HG02642 (cell line): Measurements from ENCODE around the gene SH3GL2.
"Not testable (repeated sequence)": the region's sequence is repeated elsewhere in the genome, so short reads cannot be mapped to it uniquely, and the experiment has no call there.

Source experiments
- ATAC-seq: cut with Tn5 transposase; IDR thresholded peaks from one replicate; pipeline ENCODE4 v1.9.1; 2021; ENCODE audit warnings: mild to moderate bottlenecking; ENCODE audit not compliant: unreplicated experiment, poor library complexity

SH3GL2 gene

GRCh38 chr9:17739022-17739421 lies 160.2 kb downstream of the SH3GL2 start:
- no peak for ATAC-seq

GRCh38 chr9:17739736-17740135 lies 160.9 kb downstream of the SH3GL2 start:
- no peak for ATAC-seq

- no peak for ATAC-seq
These were observed 163.2 kb downstream of the SH3GL2 start for GRCh38 chr9:17742067-17742466.

GRCh38 chr9:17744786-17745185 lies 165.9 kb downstream of the SH3GL2 start:
- no peak for ATAC-seq

GRCh38 chr9:17750269-17750668 lies 171.4 kb downstream of the SH3GL2 start:
- ATAC-seq, result no peak

- no peak for ATAC-seq
These were observed 172.6 kb downstream of the SH3GL2 start for GRCh38 chr9:17751486-17751885.

- no peak for ATAC-seq
These were observed 173.2 kb downstream of the SH3GL2 start for GRCh38 chr9:17752021-17752420.

- ATAC-seq, result no peak
These were observed 178.9 kb downstream of the SH3GL2 start for GRCh38 chr9:17757816-17758215.

- no peak for ATAC-seq
These were observed 181.4 kb downstream of the SH3GL2 start for GRCh38 chr9:17760250-17760649.

- ATAC-seq, result no peak
These were observed 183.3 kb downstream of the SH3GL2 start for GRCh38 chr9:17761984-17762676.

- ATAC-seq, result no peak
These were observed 185.4 kb downstream of the SH3GL2 start for GRCh38 chr9:17764306-17764705.

- not testable (repeated sequence) for ATAC-seq
These were observed 186.3 kb downstream of the SH3GL2 start for GRCh38 chr9:17765131-17765530.

GRCh38 chr9:17772223-17772622 lies 193.4 kb downstream of the SH3GL2 start:
- no peak for ATAC-seq

GRCh38 chr9:17775656-17776055 lies 196.8 kb downstream of the SH3GL2 start:
- no peak for ATAC-seq

- ATAC-seq, result no peak
These were observed 197.9 kb downstream of the SH3GL2 start for GRCh38 chr9:17776735-17777134.

GRCh38 chr9:17777465-17777864 lies 198.6 kb downstream of the SH3GL2 start:
- ATAC-seq, result no peak

GRCh38 chr9:17782430-17783149 lies 203.7 kb downstream of the SH3GL2 start:
- ATAC-seq, result no peak

GRCh38 chr9:17783227-17783626 lies 204.4 kb downstream of the SH3GL2 start:
- no peak for ATAC-seq

GRCh38 chr9:17789316-17789715 lies 210.4 kb downstream of the SH3GL2 start:
- no peak for ATAC-seq

- no peak for ATAC-seq
These were observed 215.1 kb downstream of the SH3GL2 start for GRCh38 chr9:17793713-17794622.

- ATAC-seq, result no peak
These were observed 216.9 kb downstream of the SH3GL2 start for GRCh38 chr9:17795744-17796143.
